Activated CD4-positive, CD25-positive, alpha-beta regulatory T cell (primary cell): ENCODE results near the gene FOXK2.
A peak's percentile ranks its signal among the peaks of the same experiment; 100 is the strongest.

Source experiments
- DNase-seq, 4 experiments: peaks; one replicate each; lab custom pipeline; 2025; lab: John Stamatoyannopoulos, UW

The FOXK2 gene

DNA sequence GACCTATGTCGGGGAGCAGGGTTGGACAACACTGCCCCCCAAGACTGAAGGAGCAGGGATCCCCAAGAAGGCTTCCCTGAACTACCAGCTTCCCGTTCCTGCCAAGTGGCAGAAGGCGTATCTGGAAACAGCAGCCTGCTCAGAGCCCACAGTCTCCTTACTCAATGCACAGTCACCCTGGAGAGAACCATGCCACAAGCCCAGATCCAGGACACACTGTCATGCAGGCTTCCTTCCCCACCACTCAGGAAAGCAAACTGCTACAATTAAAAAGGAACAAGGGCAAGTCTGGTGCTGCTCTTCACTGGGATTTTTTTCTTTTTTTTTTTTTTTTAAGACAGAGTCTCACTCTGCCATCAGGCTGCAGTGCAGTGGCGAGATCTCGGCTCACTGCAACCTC, 120.5 kb downstream of the FOXK2 start:
- no peak for DNase-seq

DNA sequence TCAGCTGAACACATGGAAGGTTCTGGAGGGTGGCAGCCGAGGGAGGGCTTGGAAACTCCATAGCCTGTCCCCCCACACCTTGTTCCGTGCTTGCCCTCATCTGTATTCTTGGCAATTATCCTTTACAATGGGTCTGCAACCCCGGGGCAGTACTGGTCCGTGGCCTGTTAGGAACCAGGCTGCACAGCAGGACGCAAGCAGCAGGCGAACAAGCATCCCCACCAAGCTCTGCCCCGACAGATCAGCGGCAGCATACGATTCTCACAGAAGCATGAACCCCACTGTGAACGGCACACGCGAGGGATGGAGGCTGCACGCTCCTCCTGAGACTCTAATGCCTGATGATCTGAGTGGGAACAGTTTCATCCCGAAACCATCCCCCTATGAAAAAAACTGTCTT, 122.5 kb downstream of the FOXK2 start:
- DNase-seq = no peak

DNA sequence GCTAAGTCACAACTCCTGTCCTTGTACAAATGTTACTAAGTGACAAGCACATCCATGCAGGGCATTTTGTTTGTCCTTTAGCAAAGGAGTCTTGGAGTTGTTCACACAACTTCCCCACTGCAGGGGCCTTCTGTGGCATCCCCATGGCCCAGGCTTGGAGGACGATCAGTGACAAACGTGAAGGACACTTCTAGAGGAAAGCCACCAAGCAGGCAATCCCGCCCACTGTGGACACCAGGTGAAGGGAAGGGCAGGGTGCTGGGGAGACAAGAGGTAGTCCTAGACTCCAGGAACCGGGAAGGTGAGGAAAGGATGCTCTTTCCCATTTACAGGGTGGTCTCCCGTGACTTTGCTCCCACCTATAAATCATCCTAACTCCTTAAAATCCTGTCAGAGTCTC, 124.6 kb downstream of the FOXK2 start:
- no peak for DNase-seq

DNA sequence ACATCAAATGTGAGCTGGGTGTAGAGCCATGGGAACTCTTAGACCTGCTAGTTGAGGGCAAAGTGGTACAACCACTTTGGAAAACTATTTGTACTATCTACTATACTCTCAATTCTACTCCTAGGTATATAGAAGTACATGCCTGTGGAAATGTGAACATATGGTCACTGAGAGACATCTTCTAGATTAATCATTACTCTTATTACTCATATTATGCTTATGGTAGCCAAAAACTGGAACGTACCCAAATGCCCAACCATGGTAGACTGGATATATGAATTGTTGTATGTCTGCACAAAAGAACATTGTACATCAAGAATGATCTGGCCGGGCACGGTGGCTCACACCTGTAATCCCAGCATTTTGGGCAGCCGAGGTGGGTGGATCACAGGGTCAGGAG, 126.0 kb downstream of the FOXK2 start:
- no peak for DNase-seq

DNA sequence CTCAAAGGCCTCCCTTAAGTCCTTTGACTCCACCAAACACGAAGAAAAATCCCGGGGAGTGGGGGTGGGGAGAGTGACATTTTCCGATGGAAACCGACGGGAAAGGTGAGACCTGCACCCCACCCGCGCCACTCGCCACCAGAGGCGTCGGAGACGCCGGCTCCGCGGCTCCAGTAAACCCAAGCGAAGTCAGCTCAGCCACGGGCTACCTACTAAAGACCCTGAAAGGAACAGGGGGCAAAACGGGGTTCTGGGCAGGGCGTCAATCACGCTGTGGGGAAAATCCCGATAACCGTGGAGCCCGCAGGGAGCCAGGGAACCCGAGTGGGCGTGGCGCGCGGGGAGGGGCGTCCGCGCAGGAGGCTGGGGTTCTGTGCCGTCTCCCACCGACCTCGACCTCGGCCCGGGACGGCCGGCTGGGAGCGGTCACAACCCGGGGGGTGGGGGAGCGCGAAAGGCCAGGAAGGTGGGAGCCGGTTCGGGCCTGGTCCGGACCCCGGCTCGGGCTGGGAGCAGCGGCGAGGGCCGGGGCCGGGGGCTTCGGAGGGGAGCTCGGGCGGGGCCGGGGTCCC, 128.1 kb downstream of the FOXK2 start:
- DNase-seq = peak in 3 of 4 experiments; percentile 13 to 31 (median 25)

DNA sequence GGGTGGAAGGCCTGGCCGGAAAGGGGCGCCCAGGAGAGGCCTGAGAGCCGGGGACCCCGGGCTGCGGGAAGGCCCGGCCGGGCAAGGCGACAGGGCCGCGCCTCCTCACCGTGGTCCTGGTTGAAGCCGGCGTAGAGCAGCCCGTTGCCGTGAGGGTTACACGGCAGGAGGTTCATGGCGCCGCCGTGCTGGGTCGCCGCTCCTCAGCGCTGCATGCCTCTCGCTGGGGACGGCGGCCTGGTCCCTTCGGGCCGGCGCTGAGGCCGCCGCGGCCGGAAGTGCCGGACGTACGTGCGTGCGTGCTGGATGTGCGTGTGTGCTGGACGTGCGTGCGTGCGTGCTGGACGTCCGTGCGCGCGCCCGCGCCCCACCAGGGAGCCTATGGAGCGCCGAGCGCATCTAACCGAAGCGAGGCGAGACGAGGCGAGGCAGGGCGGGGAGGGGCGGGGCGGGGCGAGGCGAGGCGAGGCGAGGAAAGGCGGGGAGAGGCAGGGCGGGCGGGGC, 128.7 kb downstream of the FOXK2 start, which contains the start of gene WDR45B:
WDR45B (minus strand) TSS at position 280 of the 504 bp plus-strand sequence; CDS start at position 176, 104 bp downstream.
- peak; percentile 77 to 90 (median 86) for DNase-seq

DNA sequence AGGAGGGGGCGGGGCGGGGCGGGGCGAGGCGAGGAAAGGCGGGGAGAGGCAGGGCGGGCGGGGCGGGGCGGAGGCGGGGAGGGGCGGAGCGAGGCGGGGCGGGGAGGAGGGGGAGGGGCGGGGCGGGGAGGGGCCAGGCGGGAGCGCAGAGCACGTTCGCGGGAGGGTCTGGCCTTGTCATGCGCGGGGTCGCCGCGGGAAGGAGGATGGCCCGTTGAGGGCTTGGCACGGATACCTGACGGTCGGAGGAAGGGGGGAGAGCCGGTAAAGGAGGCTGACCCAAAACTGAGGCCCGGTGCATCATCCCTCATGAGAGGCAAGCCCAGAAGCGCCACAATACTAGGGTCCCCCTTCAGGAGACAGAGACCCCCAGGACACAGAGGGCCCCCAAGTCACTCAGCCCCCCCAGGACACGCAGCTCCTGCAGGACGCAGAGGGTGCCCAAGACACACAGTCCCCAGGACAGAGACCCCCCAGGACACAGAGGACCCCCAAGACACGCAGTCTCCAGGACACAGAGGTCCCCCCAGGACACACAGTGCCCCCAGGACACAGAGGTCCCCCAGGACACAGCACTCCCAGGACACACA, 129.3 kb downstream of the FOXK2 start:
- no peak for DNase-seq

DNA sequence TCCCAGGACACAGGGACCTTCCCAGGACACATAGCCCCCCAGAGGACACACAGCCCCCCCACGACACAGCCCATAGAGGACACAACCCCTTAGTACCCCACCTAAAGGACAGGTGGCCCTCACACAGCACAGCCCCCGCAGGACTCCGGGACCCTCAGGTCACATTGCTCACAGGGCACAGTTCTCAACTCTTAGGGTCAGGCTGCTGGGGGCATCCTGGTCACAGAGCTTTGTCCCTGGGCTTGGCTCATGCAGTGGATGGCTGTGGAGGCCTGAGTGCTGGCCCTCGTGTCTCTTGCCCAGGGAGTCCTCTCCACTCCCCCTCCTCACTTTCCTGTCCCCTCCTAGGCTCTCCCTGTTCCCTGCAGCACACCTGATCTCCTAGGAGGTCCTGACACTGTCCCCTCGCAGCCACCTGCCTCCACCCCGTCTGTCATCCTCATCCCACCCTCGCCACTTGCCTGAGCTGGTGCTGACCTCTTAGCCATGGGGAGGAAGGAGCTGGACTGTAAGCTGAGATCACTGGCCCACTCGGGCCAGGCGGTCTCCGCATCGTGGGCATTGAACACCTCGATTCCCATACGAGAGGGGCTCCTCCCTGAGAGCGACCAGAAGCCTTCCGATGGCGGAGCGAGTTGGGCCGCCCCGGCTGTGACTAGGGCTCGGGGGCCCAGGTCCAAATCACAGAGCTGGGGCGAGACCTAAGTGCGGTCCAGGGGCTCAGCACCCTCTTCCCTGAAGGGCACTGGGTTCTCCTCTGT, 130.1 kb downstream of the FOXK2 start:
- DNase-seq = no peak

DNA sequence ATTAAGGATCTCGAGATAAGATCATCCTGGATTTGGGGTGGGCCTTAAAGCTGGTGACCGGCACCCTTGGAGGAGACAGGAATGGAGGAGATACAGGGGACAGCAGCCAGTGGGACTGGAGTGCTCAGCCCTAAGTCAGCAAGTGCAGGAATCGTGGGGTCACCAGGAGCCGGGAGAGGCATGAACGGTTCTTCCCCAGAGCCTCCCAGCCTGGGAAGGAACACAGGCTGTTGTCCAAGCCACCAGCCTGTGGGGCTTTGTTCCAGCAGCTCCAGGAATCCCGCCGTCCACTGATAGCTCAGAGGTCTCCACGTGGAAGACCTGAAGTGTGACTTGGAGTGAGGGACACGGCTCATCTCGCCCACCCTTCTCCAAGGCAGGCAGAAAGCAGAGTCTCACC, 131.2 kb downstream of the FOXK2 start:
- DNase-seq = no peak

DNA sequence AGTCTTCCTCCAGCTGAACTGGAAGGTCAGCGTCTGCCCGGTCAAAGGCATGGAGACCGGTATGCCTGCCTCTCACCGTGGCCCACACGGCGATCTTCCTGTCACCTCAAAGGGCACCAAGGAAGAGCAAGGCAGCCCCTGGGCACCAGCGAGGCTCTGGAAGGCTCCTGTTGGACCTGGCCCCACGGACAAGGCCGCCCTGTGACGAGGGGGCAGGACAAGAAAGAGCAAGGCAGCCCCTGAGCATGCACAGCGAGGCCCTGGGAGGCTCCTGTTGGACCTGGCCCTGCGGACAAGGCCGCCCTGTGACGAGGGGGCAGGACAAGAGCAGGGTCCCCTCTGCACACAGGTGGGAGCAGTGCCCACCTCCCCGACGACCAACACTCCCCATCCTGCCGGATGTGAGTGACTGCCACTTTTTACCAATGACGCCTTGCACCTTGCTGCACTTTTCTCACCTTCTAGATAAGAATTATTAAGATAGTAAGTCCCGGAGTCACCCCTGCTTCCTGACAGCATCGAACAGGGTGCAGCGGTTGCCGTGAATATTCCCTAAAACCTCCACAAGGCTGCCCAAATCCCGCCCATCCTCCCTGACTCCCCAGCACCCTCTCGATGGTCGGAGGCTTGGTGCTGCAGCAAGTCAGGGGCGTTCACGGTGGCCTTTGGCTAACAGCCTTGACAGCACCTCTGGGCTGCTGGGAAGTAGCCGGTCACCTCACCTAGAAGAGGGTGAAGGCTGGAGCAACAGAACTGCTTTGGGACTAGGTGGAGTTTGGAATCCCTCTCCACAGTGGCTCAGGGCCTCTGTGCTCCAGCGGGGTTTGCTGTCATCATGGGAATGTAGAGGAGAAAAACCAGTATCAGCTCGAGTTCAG, 134.4 kb downstream of the FOXK2 start:
- DNase-seq = no peak
